ENCODE data around the gene DYNC2I2.

DYNC2I2 gene

DNA sequence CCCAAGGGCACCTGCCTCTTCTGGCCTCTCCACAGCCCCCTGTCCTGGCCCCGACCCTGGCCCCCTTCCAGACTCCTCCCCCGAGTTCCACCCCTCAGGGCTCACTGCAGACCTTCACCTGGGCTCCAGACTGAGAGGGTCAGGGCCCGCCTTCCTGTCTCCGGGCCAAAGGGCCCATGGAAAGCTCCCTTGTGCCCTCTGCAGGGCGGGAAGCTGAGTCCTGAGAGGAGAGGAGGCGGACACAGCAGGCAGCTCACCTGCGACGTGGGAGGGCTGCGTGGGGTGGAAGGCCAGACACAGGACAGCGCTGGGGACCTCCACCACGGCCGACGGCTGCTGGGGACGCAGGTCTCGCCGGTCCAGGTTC is 20.6 kb downstream of the DYNC2I2 start:
- peak; percentile 62 for DNase-seq (ENCODE audit: low read depth)

- peak; percentile 99 for DNase-seq (ENCODE audit: low read depth)
Measured at GRCh38 chr9:128635266-128636023, 21.2 kb downstream of the DYNC2I2 start.

DNA sequence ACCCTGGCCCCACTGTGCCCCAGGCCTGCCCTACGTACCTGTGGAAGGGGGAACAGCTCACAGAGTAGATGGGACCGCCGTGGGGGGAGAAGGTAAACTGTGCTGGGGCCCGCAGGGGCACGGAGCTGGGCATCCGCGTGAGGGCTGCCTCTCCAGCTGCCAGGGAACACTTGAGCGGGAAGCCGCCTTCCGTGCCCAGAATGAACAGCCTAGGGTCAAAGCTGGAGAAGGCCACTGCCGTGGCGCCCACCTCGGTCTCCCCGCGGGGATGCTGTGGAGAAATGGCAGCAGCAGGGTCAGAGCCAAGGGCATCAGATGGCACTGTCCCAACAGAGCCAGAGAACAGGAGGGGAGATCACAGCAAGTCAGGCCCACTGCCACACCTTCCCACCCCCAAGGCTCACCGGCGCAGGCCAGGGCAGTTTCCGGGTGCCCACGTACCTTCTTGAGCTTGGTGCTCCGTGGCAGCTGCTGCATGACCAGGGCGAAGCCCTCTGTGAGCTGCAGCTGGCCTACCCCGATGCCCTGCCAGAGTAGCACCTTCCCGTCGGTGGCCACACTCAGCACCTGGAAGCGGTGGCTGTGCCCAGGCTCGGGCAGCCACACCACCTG is 21.9 kb downstream of the DYNC2I2 start:
- DNase-seq (ENCODE audit: low read depth) = no peak

DNA sequence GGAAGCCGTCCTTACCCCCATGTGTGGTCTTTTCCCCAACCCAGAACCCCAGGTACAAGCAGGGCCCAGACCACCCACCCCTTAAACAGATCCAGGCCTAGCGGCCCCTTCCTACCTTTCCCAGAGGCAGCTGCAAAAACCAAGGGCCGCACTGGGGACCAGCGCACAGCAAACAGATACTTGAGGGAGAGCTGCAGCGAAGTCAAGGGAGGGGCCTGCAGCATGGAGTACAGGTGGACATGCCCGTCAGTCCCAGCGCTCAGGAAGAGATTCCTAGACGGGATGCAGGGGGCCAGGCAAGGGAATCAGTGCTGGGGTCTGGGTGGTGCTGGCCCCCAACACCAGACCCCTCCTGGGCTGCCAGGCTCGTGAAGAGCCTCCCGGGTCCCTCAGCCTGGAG is 22.5 kb downstream of the DYNC2I2 start:
- DNase-seq (ENCODE audit: low read depth) = no peak

- no peak for DNase-seq (ENCODE audit: low read depth)
Measured at GRCh38 chr9:128633601-128634000, 23.0 kb downstream of the DYNC2I2 start.

DNA sequence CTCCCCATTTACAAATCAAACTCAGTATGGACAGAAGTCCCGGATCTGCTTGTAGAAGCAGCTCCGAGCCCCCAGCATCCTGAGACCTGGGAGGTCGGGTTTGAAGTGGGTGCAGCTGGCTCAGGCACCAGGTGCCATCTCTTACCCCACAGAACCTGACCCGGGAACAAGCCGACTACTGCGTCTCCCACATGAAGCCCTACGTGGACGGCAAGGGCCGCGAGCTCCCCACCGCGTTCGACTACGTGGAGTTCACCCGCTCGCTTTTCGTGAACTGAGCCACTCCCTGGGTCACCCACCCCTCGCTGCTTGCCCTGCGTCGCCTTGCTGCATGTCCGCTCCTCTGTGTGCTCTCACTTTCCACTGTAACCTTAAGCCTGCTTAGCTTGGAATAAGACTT is 23.6 kb downstream of the DYNC2I2 start:
- no peak for DNase-seq (ENCODE audit: low read depth)

DNA sequence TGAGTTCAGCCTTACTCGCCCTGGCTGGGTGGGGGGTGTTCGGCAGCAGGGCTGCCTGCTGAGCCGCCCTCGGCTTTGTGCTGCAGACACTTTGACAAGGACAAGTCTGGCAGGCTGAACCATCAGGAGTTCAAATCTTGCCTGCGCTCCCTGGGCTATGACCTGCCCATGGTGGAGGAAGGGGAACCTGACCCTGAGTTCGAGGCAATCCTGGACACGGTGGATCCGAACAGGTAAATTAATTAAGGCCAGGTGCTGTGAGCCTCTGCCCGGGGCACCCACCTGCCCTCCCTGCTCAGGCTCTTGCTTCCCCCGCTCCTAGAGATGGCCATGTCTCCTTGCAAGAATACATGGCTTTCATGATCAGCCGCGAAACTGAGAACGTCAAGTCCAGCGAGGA is 24.2 kb downstream of the DYNC2I2 start:
- no peak for DNase-seq (ENCODE audit: low read depth)

DNA sequence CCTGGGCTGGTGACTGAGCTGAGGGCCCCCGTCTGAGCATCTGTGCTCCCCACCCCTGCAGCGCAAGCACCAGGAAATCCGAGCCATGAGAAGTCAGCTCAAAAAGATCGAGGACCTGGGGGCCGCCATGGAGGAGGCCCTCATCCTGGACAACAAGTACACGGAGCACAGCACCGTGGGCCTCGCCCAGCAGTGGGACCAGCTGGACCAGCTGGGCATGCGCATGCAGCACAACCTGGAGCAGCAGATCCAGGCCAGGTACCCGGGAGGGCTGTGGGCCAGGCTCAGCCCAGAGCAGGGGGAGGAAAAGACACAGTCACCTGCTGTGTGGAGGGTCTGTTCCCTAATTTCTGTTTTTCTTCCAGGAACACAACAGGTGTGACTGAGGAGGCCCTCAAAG is 24.6 kb downstream of the DYNC2I2 start:
- DNase-seq (ENCODE audit: low read depth) = no peak

DNA sequence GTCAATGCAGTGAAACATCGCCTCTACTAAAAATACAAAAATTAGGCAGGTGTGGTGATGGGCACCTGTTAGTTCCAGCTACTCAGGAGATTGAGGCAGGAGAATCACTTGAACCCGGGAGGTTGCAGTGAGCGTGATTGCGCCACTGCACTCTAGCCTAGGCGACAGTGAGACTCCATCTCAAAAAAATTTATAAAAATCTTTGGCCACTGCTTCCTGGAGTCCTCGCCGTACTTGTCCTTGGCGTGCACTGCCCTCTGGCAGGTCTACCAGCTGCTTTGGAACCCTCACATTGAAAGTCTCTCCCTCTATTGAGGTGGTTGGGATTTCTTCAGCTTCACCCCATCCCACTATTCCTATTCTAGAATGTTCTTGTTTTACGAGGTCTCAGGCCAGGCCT is 25.0 kb downstream of the DYNC2I2 start:
- no peak for DNase-seq (ENCODE audit: low read depth)

DNA sequence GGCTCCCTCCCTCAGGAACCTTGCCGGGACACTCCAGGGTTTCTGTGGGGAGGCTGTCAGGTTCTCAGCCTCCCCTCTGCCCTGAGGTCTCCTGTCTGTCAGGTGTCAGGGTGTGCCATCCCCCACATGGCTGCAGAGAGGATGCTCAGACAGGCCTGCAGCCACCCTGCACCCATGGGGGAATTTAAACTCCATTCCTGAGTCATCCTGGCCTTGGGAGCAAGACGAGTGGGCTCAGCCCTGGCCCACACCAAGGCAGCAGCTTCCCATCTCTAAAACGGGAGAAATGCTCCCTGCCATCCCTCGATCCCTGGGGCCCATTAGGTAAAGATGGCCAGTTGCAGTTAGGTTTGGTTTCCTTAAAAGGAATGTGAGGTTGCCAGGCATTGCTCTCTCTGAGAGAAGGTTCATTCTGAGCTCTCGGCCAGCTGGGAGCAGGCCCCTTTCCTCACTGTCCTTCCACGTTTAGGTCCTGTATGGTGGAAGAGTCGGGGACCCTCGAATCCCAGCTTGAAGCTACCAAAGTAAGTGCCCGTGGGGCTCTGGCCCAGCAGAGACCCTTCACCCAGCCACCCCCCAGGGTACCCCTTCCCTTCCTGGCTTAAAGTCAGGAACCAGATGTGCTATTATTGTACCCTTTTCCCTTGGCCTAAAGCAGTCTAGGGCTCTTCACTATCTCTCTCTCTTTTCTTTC is 26.6 kb downstream of the DYNC2I2 start:
- no peak for DNase-seq (ENCODE audit: low read depth)

- no peak for DNase-seq (ENCODE audit: low read depth)
Measured at GRCh38 chr9:128629136-128629535, 27.5 kb downstream of the DYNC2I2 start.

GRCh38 chr9:128628471-128629048 is 28.1 kb downstream of the DYNC2I2 start:
- no peak for DNase-seq (ENCODE audit: low read depth)

GRCh38 chr9:128627906-128628305 is 28.7 kb downstream of the DYNC2I2 start:
- no peak for DNase-seq (ENCODE audit: low read depth)

DNA sequence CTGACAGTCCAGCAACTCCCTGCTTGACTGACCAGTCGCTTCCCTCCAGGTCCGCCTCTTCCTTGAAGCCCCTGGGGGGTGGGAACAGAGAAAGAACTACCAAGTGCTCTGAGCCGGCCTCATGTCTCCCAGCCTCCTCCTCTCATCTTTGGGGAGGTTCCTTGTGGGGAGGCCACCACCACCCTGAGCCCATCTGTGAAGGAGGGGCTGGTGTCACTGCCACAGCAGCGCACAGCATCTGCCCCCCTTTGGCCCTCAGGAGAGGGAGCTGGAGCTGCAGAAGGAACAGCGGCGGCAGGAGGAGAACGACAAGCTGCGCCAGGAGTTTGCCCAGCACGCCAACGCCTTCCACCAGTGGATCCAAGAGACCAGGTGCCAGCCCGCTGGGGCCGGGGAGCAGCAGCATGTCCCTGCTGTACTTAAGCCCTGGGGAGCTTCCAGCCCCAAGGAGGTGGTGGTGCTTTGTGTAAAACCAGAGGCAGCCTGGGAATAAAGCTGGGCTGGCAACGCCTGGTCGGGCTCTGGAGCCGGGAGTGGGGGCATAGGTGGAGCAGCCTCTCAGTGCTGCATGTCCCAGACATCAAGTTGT is 29.4 kb downstream of the DYNC2I2 start:
- no peak for DNase-seq (ENCODE audit: low read depth)

DNA sequence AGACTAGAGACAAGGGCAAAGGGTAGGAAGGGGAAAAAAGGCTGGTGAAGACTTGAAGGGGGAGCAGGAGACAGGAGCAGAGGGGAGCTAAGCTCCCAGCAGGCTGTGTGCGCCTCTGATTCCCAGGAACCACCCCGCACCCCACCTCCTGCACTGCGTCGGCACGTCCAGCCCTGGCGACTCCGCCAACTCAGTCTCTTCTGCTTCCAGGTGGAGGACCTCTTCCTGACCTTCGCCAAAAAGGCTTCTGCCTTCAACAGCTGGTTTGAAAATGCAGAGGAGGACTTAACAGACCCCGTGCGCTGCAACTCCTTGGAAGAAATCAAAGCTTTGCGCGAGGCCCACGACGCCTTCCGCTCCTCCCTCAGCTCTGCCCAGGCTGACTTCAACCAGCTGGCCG is 30.5 kb downstream of the DYNC2I2 start:
- no peak for DNase-seq (ENCODE audit: low read depth)

DNA sequence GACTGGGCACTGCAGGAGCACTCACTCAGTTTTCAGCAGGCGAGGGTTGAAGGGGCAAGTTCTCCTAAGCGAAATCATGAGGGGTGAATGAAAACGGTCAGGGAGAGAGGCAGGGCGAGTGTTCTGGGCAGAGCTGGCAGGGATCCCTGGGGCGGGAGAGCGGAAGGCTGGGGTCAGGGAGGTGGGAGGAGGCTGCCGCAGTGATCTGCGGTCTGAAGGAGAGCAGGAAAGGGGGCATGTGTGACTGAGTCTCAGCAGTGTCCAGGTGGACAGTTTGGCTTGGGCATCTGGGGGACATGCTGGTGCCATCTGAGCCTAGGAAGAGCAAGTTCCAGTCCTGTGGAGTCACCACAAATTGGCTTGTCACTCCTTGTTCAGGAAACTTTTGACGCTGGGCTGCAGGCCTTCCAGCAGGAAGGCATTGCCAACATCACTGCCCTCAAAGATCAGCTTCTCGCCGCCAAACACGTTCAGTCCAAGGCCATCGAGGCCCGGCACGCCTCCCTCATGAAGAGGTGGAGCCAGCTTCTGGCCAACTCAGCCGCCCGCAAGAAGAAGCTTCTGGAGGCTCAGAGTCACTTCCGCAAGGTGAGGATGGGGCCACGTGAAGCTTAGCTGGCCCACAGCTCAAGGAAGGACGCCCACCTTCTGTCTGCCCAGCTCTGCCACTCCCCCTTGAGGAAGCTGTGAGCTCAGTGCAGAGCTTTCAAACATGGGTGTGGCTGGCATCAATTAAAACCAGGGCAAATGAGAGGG is 31.1 kb downstream of the DYNC2I2 start:
- DNase-seq (ENCODE audit: low read depth) = no peak

- no peak for DNase-seq (ENCODE audit: low read depth)
Measured at GRCh38 chr9:128624566-128624965, 32.1 kb downstream of the DYNC2I2 start.

- DNase-seq (ENCODE audit: low read depth) = no peak
Measured at GRCh38 chr9:128621730-128622455, 34.8 kb downstream of the DYNC2I2 start.

DNA sequence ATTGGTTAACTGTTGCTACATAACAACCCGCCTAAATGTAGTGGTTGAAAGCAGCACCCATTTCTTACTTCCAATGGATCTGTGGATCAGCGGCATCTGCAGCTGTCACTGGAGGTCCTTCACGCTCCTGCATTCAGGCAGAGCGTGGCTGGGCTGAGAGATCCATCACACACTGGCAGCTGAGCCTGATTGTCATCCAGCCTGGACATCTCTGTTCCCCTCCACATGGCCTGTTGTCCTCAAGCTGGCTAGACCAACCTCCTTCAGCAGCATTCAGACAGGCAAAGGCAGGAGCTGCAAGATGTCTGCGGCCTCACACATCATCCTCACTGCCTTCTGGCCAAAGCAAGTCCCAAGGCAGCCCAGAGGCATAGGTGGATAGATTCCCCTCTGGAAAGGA is 36.9 kb downstream of the DYNC2I2 start:
- DNase-seq (ENCODE audit: low read depth) = no peak

DNA sequence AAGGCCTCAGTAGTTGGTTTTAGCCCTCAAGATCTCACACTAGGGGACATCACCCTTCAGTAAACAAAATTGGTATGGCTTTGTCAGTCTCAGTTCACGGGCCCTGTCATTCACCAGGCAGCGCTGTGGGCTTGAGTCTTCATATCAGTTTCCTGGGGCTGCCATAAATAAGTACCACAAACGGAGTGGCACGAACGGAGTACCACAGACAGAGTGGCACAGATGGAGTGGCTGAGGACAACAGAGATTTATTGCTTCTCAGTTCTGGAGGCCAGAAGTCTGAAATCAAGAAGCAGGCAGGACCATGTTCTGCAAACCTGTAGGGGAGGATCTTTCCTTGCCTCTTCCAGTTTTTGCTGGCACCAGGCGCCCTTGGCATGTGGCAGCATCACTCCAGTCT is 37.5 kb downstream of the DYNC2I2 start:
- DNase-seq (ENCODE audit: low read depth) = no peak

DNA sequence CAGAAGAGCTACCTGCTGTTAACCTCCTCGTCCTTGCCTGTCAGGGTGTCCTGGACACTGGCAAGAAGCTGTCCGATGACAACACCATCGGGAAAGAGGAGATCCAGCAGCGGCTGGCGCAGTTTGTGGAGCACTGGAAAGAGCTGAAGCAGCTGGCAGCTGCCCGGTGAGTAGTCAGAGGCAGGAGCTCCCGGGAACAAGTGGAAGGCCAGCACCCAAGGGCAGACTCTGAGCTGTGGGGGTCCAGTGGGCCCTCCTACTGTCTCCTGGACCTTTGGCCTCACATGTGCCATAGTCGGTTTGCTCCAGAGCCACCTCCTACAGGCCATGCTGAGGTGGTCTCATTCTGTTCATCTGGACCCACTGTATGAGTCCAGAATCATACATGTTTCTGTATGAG is 38.7 kb downstream of the DYNC2I2 start:
- no peak for DNase-seq (ENCODE audit: low read depth)
